Measurements from ENCODE around the gene SLC26A11.

DNA sequence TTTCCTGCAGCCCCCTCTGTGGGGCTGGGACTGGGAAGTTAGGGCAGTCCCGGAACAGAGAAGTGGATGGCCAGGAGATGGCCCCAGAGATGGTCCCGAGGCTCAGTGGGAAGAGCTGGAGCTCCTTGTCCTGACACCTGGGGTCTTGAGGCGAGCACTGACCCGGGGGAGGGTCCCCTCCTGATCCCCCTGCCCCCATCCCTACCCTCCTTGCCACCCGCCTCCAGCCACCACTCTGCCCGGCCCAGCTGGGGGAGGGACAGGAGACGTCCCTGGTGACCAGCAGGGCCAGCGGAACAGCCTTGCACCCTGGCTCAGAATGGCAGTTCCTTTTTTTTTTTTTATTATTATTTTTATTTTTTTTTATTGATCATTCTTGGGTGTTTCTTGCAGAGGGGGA, 26.5 kb downstream of the SLC26A11 start:
- TF ChIP-seq, protein P1, sequence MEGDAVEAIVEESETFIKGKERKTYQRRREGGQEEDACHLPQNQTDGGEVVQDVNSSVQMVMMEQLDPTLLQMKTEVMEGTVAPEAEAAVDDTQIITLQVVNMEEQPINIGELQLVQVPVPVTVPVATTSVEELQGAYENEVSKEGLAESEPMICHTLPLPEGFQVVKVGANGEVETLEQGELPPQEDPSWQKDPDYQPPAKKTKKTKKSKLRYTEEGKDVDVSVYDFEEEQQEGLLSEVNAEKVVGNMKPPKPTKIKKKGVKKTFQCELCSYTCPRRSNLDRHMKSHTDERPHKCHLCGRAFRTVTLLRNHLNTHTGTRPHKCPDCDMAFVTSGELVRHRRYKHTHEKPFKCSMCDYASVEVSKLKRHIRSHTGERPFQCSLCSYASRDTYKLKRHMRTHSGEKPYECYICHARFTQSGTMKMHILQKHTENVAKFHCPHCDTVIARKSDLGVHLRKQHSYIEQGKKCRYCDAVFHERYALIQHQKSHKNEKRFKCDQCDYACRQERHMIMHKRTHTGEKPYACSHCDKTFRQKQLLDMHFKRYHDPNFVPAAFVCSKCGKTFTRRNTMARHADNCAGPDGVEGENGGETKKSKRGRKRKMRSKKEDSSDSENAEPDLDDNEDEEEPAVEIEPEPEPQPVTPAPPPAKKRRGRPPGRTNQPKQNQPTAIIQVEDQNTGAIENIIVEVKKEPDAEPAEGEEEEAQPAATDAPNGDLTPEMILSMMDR (IDR thresholded peaks at IDR 0.05; ENCODE audit: insufficient read depth, low read length), result no peak
- no peak for TF ChIP-seq POLR2AphosphoS5 (IDR thresholded peaks at IDR 0.05; ENCODE audit: low read depth)
- TF ChIP-seq, protein P2, sequence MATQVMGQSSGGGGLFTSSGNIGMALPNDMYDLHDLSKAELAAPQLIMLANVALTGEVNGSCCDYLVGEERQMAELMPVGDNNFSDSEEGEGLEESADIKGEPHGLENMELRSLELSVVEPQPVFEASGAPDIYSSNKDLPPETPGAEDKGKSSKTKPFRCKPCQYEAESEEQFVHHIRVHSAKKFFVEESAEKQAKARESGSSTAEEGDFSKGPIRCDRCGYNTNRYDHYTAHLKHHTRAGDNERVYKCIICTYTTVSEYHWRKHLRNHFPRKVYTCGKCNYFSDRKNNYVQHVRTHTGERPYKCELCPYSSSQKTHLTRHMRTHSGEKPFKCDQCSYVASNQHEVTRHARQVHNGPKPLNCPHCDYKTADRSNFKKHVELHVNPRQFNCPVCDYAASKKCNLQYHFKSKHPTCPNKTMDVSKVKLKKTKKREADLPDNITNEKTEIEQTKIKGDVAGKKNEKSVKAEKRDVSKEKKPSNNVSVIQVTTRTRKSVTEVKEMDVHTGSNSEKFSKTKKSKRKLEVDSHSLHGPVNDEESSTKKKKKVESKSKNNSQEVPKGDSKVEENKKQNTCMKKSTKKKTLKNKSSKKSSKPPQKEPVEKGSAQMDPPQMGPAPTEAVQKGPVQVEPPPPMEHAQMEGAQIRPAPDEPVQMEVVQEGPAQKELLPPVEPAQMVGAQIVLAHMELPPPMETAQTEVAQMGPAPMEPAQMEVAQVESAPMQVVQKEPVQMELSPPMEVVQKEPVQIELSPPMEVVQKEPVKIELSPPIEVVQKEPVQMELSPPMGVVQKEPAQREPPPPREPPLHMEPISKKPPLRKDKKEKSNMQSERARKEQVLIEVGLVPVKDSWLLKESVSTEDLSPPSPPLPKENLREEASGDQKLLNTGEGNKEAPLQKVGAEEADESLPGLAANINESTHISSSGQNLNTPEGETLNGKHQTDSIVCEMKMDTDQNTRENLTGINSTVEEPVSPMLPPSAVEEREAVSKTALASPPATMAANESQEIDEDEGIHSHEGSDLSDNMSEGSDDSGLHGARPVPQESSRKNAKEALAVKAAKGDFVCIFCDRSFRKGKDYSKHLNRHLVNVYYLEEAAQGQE (IDR thresholded peaks at IDR 0.05; ENCODE audit: insufficient replicate concordance, low read depth), result no peak
